MM.1S (cell line): ENCODE results near the gene CADM2.

Source experiments
- DNase-seq: peaks from one replicate; pipeline ENCODE4 v3.0.0-alpha.2; 2015
- H2AFZ ChIP-seq: fragments of 300-600 bp; sonication (generic); 2 replicates; pipeline ENCODE4 v1.6.0; 2016; ENCODE audit warnings: antibody characterized with exemption, low read length
- H3F3A ChIP-seq: fragments of 300-600 bp; sonication (generic); 2 replicates; pipeline ENCODE4 v1.6.1; 2016; ENCODE audit warnings: mild to moderate bottlenecking, antibody characterized with exemption, low read length, moderate library complexity, mixed read lengths; ENCODE audit not compliant: insufficient read depth
- H3K27ac ChIP-seq: fragments of 300-600 bp; sonication (generic); 2 replicates; pipeline ENCODE4 v1.5.1; 2016; ENCODE audit warnings: mild to moderate bottlenecking, low read length
- H3K27me3 ChIP-seq: fragments of 300-600 bp; sonication (generic); replicated peaks from 2 replicates; pipeline ENCODE4 v1.6.0; 2016; ENCODE audit warnings: low read length; ENCODE audit not compliant: insufficient read depth
- H3K36me3 ChIP-seq: fragments of 300-600 bp; sonication (generic); replicated peaks from 2 replicates; pipeline ENCODE4 v1.6.1; 2016; ENCODE audit warnings: mild to moderate bottlenecking, low read length, mixed read lengths; ENCODE audit not compliant: insufficient read depth
- H3K4me1 ChIP-seq: fragments of 300-600 bp; sonication (generic); 2 replicates; pipeline ENCODE4 v1.6.1; 2016; ENCODE audit warnings: low read length, mixed read lengths
- H3K4me2 ChIP-seq: fragments of 300-600 bp; sonication (generic); 2 replicates; pipeline ENCODE4 v1.6.0; 2016; ENCODE audit warnings: low read depth, low read length
- H3K4me3 ChIP-seq: fragments of 300-600 bp; sonication (generic); 2 replicates; pipeline ENCODE4 v1.5.1; 2016; ENCODE audit warnings: low read length, mixed read lengths
- H3K79me2 ChIP-seq: fragments of 300-600 bp; sonication (generic); 2 replicates; pipeline ENCODE4 v1.6.1; 2016; ENCODE audit warnings: mixed run types, low read length, mixed read lengths
- H3K9ac ChIP-seq: fragments of 300-600 bp; sonication (generic); 2 replicates; pipeline ENCODE4 v1.6.1; 2016; ENCODE audit warnings: low read length, mixed read lengths
- H3K9me2 ChIP-seq: fragments of 300-600 bp; sonication (generic); replicated peaks from 2 replicates; pipeline ENCODE4 v1.6.1; 2016; ENCODE audit warnings: mild to moderate bottlenecking, low read length, mixed read lengths; ENCODE audit not compliant: insufficient read depth
- H3K9me3 ChIP-seq: fragments of 300-600 bp; sonication (generic); replicated peaks from 2 replicates; pipeline ENCODE4 v1.6.1; 2016; ENCODE audit warnings: mild to moderate bottlenecking, low read length, mixed read lengths; ENCODE audit not compliant: insufficient read depth
- H4K20me1 ChIP-seq: fragments of 300-600 bp; sonication (generic); 2 replicates; pipeline ENCODE4 v1.6.1; 2016; ENCODE audit warnings: mild to moderate bottlenecking, low read length, moderate library complexity, mixed read lengths; ENCODE audit not compliant: insufficient read depth
- EZH2 ChIP-seq: fragments of 300-600 bp; sonication (generic); optimal IDR thresholded peaks from 2 replicates; pipeline ENCODE3; 2017; ENCODE audit warnings: low read depth, mild to moderate bottlenecking, antibody characterized with exemption, low read length, mixed read lengths
- EZH2phosphoT487 ChIP-seq: fragments of 300-600 bp; sonication (generic); IDR thresholded peaks from 2 replicates; pipeline ENCODE4 v1.6.1; 2018; ENCODE audit warnings: antibody characterized with exemption, low read length
- TF ChIP-seq, protein P1 (sequence below): fragments of 300-600 bp; sonication (generic); IDR thresholded peaks from 2 replicates; pipeline ENCODE4 v1.5.1; 2016; ENCODE audit warnings: antibody characterized with exemption, low read length, mixed read lengths

CADM2 gene

DNA sequence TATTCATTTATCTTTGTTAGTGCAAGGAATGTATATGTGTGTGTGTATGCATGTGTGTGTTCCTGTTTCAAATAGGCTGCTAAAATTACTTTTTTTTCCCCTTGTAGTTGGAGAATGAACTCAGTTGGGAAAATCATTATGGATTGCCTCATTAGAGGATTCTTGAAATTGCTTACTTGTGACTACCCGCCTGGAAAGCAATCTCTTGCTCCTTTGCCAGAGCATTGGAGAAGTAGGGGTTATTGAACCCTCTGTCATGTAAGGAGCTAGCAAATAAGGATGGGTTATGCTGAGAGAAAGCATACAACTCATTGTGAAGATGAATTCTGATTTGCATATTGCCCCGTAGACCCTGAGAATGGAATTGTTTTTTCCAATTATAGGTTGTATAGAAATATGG, 474.5 kb downstream of the CADM2 start:
- no peaks in the 10 kb centered on the region for H3K4me1 ChIP-seq
- H3F3A ChIP-seq, result no peaks in the 10 kb centered on the region
- no peak overlapping the region for H3K4me2 ChIP-seq
- H3K79me2 ChIP-seq, result no peaks in the 10 kb centered on the region
- TF ChIP-seq EZH2phosphoT487 (no peak), EZH2 (no peak)
- TF ChIP-seq, protein P1, sequence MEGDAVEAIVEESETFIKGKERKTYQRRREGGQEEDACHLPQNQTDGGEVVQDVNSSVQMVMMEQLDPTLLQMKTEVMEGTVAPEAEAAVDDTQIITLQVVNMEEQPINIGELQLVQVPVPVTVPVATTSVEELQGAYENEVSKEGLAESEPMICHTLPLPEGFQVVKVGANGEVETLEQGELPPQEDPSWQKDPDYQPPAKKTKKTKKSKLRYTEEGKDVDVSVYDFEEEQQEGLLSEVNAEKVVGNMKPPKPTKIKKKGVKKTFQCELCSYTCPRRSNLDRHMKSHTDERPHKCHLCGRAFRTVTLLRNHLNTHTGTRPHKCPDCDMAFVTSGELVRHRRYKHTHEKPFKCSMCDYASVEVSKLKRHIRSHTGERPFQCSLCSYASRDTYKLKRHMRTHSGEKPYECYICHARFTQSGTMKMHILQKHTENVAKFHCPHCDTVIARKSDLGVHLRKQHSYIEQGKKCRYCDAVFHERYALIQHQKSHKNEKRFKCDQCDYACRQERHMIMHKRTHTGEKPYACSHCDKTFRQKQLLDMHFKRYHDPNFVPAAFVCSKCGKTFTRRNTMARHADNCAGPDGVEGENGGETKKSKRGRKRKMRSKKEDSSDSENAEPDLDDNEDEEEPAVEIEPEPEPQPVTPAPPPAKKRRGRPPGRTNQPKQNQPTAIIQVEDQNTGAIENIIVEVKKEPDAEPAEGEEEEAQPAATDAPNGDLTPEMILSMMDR, result no peak
- no peak overlapping the region for H2AFZ ChIP-seq
- H4K20me1 ChIP-seq, result no peaks in the 10 kb centered on the region
- no peak overlapping the region for H3K9ac ChIP-seq
- H3K36me3 ChIP-seq, result no peaks in the 10 kb centered on the region
- no peak overlapping the region for H3K27ac ChIP-seq
- H3K9me2 ChIP-seq, result no peaks in the 10 kb centered on the region
- H3K9me3 ChIP-seq, result no peaks in the 10 kb centered on the region
- H3K27me3 ChIP-seq, result no peaks in the 10 kb centered on the region
- H3K4me3 ChIP-seq, result no peak overlapping the region
- no peak for DNase-seq

DNA sequence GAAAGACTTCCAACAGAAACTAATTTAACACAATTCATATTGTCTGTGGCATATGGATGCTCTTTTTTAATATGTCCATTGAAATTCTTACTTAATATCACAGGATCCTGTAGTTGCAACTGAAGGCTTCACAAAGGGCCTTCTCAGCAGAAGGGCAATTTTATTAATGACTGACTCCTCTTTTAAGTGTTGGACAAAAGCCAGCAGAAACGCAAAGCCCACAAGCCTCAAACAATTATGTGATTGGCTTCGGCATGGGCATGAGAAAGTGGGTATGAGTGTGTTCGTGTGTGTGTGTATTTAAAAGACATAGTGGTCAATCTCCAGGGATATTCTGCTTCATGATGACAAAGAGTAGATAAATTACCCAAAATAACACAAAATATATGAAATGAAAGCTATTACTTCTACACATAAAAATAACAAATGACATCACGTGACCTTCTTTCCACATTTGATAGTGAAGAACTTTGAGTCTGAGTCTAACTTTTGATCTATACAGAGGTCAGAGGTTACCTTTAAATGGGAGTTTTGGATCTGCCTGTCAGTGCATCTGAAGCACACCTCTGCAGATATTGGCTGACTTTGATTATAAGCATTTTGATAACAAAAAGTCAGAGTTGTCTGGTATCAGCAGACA, 496.9 kb downstream of the CADM2 start:
- Histone ChIP-seq H3K4me2 (no peak overlapping the region), H3K27me3 (no peaks in the 10 kb centered on the region), H3F3A (no peaks in the 10 kb centered on the region), H3K4me1 (no peaks in the 10 kb centered on the region), H3K79me2 (no peaks in the 10 kb centered on the region), H3K9ac (no peak overlapping the region), H2AFZ (no peak overlapping the region), H3K9me2 (no peaks in the 10 kb centered on the region), H4K20me1 (no peaks in the 10 kb centered on the region), H3K9me3 (no peaks in the 10 kb centered on the region), H3K4me3 (no peak overlapping the region), H3K27ac (no peak overlapping the region), H3K36me3 (no peaks in the 10 kb centered on the region)
- DNase-seq, result no peak
- TF ChIP-seq, protein P1, result no peak
- TF ChIP-seq EZH2 (no peak), EZH2phosphoT487 (no peak)

DNA sequence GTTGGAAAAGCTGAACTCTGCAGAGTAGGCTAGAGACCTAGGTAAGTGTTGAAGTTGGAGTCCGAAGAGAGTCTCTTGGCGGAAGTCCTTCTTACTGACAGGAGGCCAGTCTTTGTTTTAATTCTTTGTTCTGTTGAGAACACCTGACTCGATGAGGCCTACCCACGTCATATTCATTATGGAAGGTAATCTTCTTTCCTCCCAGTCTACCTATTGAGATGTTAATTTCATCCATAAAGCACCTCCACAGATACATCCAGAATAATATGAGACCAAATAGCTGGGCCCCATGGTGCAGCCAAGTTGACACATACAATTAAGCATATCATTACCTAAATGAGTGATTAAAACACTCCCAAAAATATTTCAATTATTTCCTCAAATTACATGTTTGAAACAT, 515.5 kb downstream of the CADM2 start:
- Histone ChIP-seq H3K4me2 (no peak overlapping the region), H3K36me3 (no peaks in the 10 kb centered on the region), H3K9ac (no peak overlapping the region), H3K4me1 (no peaks in the 10 kb centered on the region), H3K27me3 (no peaks in the 10 kb centered on the region), H2AFZ (no peak overlapping the region), H3K9me3 (no peaks in the 10 kb centered on the region), H4K20me1 (no peaks in the 10 kb centered on the region), H3K79me2 (no peaks in the 10 kb centered on the region), H3K9me2 (no peaks in the 10 kb centered on the region), H3K27ac (no peak overlapping the region), H3F3A (no peaks in the 10 kb centered on the region), H3K4me3 (no peak overlapping the region)
- DNase-seq, result no peak
- TF ChIP-seq EZH2 (no peak), EZH2phosphoT487 (no peak)
- TF ChIP-seq, protein P1, result no peak
